Sigmoid colon (tissue), 4 donors: ENCODE data around the gene UBE2J1.

Experiments used
- EP300 ChIP-seq, 4 donors: sonication (generic); formaldehyde crosslinking; IDR thresholded peaks; one replicate each; pipeline ENCODE4 v1.6.1; 2017; ENCODE audit warnings: antibody characterized with exemption in 4 of 4
- POLR2A ChIP-seq, 2 donors: fragments of 450-650 bp; IDR thresholded peaks; one replicate each; pipeline ENCODE4 v1.6.1; 2016; ENCODE audit warnings: antibody characterized with exemption in 2 of 2, mild to moderate bottlenecking in 2 of 2, moderate library complexity in 2 of 2
- TF ChIP-seq, protein P1 (sequence below), 4 experiments: fragments of 450-650 bp in 3 of 4; fragments of 200-600 bp in 1 of 4; IDR thresholded peaks; one replicate each; pipeline ENCODE4 v1.5.1; 2016 to 2019; ENCODE audit warnings: antibody characterized with exemption in 4 of 4, mild to moderate bottlenecking in 3 of 4, moderate library complexity in 2 of 4

DNA sequence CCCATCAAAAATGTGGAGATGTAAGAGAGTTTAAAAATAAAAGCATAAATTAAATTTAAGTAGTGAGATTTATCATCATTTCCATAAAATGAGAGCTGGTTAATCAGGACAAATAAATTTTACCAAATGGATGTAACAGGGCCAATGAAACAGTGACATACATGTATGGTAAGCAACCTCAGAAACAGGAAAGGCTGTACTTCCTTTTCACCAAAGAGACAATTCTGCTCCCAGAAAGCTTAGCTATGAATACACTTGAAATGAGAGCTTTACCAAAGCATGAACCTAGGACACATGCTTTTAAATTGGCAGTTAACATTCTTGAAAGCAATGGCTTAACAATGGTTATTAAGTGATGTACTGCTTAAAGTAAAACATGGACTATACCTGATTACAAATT lies 12.1 kb upstream of the UBE2J1 start:
- TF ChIP-seq, protein P1, sequence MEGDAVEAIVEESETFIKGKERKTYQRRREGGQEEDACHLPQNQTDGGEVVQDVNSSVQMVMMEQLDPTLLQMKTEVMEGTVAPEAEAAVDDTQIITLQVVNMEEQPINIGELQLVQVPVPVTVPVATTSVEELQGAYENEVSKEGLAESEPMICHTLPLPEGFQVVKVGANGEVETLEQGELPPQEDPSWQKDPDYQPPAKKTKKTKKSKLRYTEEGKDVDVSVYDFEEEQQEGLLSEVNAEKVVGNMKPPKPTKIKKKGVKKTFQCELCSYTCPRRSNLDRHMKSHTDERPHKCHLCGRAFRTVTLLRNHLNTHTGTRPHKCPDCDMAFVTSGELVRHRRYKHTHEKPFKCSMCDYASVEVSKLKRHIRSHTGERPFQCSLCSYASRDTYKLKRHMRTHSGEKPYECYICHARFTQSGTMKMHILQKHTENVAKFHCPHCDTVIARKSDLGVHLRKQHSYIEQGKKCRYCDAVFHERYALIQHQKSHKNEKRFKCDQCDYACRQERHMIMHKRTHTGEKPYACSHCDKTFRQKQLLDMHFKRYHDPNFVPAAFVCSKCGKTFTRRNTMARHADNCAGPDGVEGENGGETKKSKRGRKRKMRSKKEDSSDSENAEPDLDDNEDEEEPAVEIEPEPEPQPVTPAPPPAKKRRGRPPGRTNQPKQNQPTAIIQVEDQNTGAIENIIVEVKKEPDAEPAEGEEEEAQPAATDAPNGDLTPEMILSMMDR (IDR thresholded peaks at IDR 0.05), result no peak
- TF ChIP-seq EP300 (IDR thresholded peaks at IDR 0.05) (no peak), POLR2A (IDR thresholded peaks at IDR 0.05) (no peak)
